Stimulated activated CD4-positive, alpha-beta T cell treated with anti-CD3 and anti-CD28 coated beads, TNF-alpha, amount 100 ng/mL, for 4 hours (primary cell): ENCODE results near the gene NKTR.
"Not testable (repeated sequence)": the region's sequence is repeated elsewhere in the genome, so short reads cannot be mapped to it uniquely, and the experiment has no call there.

Source experiments
- DNase-seq, 3 experiments: peaks; one replicate each; pipeline ENCODE4 v3.0.0-alpha.2; 2020; ENCODE audit warnings: low read depth in 3 of 3

The NKTR gene

DNA sequence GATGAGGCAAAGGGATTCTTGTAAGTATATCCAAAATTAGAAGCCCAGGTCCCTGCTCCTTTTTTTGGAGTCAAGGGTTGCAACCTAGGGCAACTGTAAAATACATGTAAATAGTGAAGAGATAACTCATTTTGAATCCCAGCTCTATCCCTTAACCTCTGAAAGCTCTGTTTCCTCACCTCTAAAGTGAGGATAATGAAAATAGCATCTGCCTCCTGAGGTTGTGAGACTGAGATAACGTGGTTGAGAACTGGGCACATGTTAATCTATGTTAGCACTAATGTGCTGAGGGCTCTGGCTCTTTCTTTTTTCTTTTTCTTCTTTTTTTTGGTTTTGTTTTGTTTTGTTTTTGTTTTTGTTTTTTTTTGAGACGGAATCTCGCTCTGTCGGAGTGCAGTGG is 4.8 kb upstream of the NKTR start:
- no peak for DNase-seq

DNA sequence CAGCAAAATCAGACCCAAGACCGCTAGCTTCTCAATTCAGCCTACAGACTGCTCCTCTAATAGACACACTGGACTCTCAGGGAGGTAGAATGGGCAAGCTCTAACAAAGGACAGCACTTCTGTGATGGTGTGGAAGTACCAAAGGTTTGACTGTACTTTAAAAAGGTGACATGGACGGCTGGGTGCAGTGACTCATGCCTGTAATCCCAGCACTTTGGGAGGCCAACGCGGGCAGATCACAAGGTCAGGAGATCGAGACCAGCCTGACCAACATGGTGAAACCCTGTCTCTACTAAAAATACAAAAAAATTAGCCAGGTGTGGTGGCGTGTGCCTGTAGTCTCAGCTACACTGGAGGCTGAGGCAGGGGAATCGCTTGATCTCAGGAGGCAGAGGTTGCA is 3.4 kb upstream of the NKTR start:
- not testable (repeated sequence) for DNase-seq

DNA sequence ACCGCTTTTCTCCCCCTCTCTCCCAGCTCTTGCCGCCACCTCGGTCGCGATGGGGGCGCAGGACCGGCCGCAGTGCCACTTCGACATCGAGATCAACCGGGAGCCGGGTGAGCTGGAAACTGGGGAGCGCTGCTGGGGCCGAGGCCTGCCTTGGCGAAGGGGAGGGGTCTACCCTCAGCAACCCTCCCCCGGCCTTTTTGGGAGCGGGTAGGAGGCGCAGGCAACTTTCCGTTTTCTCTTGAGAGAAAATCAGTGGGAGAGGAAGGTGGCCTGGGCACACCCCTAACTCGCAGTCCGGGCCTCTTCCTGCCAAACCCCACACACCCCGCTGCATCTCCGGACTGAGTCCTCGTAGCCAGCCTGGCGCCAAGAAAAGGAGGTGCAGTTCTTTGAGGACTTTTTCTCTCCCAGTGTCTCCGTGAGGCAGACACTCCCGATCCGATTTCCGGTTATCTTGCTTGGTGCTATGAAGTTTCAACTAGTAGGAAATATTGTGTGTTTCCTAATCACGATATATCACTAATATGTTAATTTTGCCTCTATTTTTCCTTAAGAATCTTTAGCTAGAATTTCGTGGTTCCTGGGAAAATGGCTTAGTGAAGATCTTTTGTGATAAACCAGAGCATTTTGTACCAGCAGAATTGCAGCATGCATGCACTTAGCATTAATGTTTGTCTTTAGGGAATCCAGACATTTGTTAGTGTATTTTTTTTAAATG is 631 bp downstream of the NKTR start:
- peak in 1 of 3 experiments; percentile 17 for DNase-seq

DNA sequence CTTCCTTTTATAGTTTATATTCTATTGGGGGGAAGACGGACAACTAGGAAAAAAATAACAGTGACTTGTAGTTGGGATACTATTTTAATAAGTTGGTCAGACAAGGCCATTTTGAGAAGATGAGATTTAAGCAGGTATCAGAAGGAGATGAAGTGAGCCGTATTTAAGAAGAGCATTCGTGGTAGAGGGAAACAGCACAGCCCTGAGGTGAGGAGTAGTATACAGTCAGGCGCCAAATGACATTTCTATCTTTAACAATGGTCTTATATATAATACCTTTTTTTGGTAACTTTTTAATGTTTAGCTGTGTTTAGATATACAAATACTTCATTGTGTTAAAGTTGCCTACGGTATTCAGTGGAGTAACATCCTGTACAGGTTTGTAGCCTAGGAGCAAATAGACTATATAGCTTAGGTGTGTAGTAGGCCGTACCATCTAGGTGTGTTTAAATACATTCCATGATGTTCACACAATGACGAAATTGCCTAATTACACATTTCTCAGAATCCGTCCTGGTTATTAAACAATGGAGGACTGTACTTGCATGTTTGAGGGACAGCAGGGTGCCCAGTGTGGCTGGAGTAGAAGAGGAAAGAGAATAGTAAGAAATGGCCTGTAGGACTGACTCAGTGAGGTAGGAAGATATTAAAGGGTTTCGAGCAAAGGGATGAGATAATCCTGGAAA is 1.6 kb downstream of the NKTR start:
- DNase-seq, result no peak

DNA sequence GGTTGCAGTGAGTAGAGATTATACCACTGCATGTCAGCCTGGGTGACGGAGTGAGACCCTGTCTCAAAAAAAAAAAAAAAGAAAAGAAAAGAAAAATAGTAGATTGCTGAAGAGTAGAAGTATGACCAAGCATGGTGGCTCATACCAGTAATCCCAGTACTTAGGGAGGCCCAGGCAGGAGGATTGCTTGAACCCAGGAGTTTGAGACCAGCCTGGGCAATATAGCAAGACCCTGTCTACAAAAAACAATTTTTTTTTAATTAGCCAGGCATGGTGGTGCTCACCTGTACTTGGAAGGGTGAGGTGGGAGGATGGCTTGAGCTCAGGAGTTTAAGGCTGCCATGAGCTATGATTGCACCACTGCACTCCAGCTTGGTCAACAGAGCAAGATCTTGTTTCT is 2.5 kb downstream of the NKTR start:
- no peak for DNase-seq

DNA sequence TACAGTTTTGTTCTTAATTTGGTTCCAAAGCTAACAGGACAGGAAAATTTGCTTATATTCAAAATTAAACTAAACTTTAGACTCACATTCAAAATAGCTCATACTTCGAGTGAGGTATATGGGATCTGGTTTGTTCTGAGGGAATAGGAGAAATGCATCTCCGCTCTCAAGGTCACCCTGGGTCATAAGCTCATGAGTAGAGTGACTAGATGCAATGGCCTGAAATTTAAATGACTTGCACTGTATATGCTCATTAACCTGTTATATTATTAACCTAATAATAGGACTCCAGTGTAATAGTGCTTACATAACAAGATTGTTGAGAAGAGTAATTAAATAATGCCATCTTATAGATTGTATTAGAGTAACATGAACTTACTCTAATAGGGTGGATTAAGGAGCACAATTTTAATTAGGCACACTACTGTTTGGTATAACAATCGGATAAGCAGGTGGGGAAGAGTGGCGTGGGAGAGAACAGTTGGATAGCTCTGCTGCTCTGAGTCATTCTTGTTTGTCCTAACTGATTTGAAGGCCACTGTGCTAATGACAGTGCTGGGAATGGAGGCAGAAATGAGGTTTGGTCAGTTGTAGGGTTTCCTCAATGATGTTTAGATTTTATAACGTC is 5.2 kb downstream of the NKTR start:
- no peak for DNase-seq

DNA sequence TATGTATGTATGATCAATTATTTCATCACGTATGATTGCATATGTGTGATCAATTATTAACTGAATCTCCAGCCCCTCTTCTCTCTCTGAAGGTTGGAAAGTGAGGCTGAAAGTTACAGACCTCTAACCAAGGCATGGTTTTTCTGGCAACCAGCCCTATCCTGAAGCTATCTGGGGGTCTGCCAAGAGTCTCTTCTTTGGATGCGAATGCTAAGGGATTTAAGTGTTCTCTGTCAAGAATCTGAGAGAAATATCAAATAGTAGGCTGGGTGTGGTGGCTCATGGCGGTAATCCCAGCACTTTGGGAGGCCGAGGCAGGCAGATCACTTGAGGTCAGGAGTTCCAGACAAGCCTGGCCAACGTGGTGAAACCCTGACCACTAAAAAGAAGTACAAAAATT is 8.1 kb downstream of the NKTR start:
- DNase-seq, result no peak

DNA sequence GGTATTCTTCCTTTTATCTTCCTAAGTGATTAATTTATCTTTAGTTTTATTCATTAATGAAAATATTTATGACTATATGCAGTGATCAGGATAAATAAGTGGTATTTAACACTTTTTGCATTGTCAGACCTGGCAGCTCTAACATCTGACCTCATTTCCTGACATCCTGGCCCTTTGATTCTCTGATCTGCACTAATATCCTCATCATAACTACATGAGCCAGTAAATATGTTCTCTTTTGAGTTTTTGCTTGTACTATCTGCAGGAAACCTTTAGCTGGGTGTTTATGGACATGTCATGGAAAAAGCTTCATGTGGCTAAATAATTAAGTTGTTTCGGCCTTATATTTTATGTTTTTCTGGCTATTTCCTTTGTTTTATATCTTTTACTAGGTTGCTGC is 10.5 kb downstream of the NKTR start:
- no peak for DNase-seq

DNA sequence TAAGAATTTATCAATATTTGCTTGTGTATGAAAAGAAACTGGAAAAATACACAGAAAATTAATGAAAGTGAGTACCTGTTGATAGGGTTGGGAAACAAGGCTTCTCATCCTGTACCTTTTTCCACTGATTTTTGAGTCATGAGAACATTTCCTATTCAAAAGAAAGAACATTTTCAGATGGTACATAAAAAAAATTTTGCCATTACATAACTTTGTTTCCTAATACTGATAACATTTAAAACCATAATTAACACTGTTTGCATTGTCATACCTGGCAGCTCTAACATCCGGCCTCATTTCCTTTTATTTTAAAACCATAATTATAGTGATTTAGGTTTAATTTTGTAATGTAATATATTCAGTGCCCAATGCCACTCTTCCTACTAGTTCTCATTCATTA is 11.7 kb downstream of the NKTR start:
- DNase-seq, result no peak

DNA sequence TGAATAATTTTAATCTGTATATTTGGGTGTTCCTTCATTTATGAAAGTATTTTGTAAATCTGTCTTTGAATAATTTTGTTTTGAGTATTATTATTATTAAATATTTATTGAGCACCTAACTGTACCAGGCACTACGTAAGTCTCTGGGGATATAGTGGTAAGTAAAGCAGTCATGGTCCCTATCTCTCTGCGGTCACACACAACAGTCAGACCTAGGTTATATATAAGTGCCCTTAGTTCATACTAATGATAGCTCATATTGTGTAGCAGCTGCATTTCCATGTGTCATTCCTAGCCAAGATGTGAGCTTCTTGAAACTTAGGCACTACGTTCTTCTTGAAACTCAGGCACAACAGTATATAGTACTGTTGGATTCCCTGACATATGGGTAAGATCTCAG is 12.4 kb downstream of the NKTR start:
- DNase-seq, result no peak

DNA sequence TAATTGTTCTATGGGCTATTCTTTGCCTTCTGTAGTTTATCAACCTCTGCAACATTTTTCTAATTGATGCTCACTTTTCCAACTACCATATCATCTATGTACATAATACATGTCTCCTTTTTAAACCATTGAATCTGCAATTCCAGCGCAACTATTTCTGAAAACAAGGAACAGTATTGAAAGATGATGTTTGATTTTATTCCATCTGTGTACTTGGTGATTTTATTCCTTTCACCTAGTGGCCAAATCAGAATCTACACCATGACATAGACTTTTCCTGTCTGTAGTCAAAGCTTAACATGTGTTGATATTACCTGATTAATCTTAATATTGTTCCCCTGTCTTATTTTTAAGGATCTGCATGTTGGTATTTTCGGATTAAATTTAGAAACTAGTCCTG is 13.0 kb downstream of the NKTR start:
- DNase-seq, result no peak

DNA sequence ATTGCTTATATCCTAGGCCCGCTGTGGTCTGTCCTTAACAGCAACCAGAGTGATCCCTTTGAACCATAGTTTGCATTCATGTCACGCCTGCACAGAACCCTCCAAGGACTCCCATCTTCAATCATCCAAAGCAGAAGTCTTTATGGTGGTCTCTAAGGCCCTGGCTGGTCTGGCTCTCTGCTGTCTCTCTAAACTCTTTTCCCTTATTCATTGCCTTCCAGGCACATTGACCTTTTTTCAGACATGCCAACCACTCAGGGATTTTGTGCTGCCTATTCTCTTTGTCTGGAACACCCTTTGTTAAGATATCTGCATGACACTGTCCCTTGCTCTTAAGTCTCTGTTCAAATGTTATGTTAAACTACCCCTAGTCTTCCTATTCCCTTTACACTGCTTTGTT is 31.1 kb downstream of the NKTR start:
- DNase-seq, result no peak

DNA sequence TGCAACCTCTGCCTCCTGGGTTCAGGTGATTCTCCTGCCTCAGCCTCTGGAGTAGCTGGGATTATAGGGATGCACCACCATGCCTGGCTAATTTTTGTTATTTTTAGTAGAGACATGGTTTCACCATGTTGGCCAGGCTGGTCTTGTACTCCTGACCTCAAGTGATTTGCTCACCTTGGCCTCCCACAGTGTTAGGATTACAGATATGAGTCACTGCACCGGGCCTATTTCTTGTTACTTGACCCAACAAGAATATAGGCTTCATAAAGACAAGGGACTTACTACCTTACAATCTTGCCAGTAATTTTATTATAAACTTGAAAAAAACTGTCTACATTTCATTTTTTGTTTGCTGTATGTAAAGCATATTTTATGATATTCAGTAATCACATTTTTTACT is 31.7 kb downstream of the NKTR start:
- DNase-seq, result no peak

DNA sequence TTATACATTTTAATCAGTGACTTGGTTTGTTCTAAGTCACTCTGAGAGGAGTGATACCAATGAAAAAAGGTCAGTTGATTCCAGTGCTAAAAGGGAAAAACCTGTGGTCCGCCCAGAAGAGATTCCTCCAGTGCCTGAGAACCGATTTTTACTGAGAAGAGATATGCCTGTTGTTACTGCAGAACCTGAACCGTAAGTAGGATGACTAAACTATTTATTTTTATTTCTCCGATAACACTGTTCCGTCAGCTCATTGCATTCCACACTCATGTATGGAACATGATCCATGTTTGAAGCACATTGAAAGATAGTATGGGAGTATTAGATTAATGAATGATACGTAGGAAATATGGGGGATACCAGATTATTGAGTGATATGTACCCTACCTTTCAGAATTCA is 33.1 kb downstream of the NKTR start:
- no peak for DNase-seq

DNA sequence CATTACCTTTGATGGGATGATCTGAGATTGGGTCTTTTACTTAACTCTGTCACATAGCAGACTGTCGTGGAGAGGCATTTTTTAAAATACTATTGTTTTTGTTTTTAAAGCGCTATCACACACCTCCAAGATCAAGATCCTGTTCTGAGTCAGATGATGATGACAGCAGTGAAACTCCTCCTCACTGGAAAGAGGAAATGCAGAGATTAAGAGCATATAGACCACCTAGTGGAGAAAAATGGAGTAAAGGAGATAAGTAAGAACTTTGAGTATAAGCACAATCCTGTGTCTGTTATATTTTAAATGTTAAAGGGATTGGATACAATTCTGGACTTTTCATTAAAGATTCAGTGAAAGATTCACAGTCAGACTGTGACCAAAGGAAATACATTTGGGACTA is 34.6 kb downstream of the NKTR start:
- no peak for DNase-seq

DNA sequence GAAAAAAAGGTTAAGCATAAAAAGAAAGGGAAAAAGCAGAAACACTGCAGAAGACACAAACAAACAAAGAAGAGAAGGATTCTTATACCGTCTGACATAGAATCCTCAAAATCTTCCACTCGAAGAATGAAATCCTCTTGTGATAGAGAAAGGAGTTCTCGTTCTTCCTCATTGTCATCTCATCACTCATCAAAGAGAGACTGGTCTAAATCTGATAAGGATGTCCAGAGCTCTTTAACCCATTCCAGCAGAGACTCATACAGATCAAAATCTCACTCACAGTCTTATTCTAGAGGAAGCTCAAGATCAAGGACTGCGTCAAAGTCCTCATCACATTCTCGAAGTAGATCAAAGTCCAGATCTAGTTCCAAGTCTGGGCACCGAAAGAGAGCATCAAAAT is 36.5 kb downstream of the NKTR start:
- no peak for DNase-seq

DNA sequence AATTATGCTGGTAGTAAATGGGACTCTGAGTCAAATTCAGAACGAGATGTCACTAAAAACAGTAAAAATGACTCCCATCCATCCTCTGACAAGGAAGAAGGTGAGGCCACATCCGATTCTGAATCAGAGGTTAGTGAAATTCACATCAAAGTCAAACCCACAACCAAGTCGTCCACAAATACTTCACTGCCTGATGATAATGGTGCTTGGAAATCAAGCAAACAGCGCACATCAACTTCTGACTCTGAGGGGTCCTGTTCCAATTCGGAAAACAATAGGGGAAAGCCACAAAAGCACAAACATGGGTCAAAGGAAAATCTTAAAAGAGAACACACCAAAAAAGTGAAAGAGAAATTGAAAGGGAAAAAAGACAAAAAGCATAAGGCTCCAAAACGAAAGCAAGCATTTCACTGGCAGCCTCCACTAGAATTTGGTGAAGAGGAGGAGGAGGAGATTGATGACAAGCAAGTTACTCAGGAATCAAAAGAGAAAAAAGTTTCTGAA is 37.9 kb downstream of the NKTR start:
- DNase-seq, result no peak

DNA sequence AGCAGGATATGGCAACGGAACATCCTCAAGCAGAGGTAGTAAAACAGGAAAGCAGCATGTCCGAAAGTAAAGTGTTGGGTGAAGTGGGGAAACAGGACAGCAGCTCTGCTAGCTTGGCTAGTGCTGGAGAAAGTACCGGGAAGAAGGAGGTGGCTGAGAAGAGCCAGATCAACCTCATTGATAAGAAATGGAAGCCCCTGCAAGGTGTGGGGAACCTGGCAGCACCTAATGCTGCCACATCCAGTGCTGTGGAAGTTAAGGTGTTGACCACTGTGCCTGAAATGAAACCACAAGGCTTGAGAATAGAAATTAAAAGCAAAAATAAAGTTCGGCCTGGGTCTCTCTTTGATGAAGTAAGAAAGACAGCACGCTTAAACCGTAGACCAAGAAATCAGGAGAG is 38.7 kb downstream of the NKTR start:
- no peak for DNase-seq

DNA sequence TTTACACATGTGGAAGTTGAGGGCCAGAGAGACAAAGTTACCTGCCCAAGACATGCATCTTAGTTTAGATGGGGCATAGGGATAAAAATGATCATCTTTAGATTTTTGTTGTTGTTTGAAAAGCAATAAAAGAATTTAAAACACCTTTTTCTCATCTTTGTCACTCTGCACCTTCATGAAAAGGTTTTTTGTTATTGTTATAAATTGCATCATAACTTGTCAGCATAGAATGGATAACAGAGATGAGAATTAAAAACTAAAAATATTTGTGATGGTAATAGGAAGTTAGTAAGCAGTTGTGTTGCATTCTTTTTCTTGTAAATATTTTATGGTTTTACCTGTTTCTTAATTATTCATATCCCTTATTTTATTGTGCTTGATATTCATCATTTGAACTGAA is 39.6 kb downstream of the NKTR start:
- DNase-seq, result no peak

DNA sequence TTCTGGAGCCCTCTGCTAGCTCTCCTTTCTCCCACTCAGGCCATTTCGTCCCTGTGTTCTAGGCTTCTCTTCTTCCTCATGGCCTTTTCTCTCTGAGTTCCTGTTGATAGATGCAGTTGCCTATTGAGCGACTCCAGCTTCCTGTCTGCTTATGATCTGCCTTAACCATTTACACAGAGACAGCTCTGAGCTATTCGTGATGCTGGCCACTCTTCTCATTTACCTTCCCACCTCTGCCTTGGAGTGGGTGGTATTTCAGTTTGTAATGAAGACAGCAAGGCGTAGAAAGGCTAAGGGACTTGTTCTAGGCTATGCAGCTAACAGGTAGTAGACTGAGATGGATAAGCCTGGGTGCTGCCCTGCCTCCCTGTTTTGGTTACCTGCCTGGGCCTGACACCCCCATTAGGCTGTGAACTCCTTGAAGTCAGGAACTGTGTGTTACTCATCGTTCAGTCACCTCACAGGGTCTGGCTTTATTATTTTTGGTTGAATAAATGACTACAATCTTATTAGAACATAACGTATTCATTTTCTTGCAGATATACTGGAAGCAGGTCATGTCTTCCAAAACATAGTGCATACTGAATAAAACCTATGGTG is 40.4 kb downstream of the NKTR start:
- DNase-seq, result no peak

DNA sequence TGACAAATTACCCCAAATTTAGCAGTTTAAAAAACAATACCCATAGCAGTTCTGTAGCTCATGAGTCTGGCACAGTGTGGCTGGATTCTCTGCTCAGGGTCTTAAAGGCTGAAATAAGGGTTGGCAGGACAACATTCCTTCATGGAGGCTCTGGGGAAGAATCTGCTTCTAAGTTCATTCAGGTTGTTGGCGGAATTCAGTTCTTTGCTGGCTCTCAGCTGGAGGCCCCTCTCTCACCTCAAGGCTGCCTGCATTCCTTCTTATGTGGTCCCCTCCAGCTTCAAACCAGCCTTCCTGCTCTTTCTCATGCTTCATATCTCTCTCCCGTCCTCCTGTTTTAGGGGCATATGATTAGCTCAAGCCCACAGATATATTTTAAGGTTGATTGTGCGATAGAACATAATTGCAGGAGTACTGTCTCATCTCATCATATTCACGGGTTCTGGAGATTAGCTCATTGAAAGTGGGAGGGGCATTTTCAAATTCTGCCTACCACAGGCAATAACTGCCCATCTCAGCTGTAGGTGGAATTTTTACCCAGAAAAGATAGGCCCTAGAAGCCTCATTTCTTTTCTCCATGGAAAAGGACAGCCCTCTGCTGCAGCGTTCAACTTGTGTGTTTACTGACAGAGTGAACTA is 47.5 kb downstream of the NKTR start:
- DNase-seq, result no peak

DNA sequence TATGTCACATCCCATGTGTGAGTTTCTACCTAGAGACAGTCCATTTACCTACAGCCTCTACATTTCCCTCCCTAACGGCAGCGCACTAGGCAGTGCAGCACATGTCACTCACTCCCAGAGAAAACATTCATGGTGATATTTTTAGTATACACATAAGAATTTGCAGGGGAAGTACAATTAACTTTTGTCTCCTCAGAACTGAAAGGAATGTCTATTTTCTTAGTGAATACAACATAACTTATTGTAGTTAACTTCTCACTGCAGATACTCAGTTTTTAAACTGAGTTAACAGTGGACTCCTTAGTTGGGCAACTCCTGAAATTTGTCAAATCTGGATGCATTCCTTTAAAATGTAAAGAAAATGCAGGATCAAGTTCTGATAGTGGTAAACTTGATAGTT is 48.5 kb downstream of the NKTR start:
- DNase-seq, result no peak
